Hepatocyte (in vitro differentiated cells): Measurements from ENCODE around the gene DYNC1I1. TPM values are rescaled to one million over a fixed set of nuclear protein-coding genes. Genes with fewer than 3 reads are reported as not detected.

Experiments
- DNase-seq: peaks from one replicate; pipeline ENCODE4 v3.0.0-alpha.2; 2016; ENCODE audit warnings: low spot score
- H2AFZ ChIP-seq: fragments of 200-600 bp; sonication (generic); 2 replicates; pipeline ENCODE4 v1.6.0; 2016; ENCODE audit warnings: antibody characterized with exemption, mild to moderate bottlenecking
- H3K27ac ChIP-seq: fragments of 200-600 bp; sonication (generic); 2 replicates; pipeline ENCODE4 v1.5.1; 2016; ENCODE audit warnings: mild to moderate bottlenecking
- H3K27me3 ChIP-seq: fragments of 200-600 bp; sonication (generic); 2 replicates; pipeline ENCODE4 v1.6.1; 2016
- H3K36me3 ChIP-seq: fragments of 200-600 bp; sonication (generic); replicated peaks from 2 replicates; pipeline ENCODE4 v1.5.1; 2016; ENCODE audit warnings: low read depth; ENCODE audit not compliant: insufficient read depth
- H3K4me1 ChIP-seq: fragments of 200-600 bp; sonication (generic); 2 replicates; pipeline ENCODE4 v1.5.1; 2016; ENCODE audit warnings: mild to moderate bottlenecking, moderate library complexity; ENCODE audit not compliant: insufficient read depth
- H3K4me2 ChIP-seq: fragments of 200-600 bp; sonication (generic); 2 replicates; pipeline ENCODE4 v1.6.0; 2016
- H3K4me3 ChIP-seq: fragments of 200-600 bp; sonication (generic); 2 replicates; pipeline ENCODE4 v1.5.1; 2016; ENCODE audit warnings: mild to moderate bottlenecking
- H3K79me2 ChIP-seq: fragments of 200-600 bp; sonication (generic); 2 replicates; pipeline ENCODE4 v1.6.0; 2017; ENCODE audit warnings: mild to moderate bottlenecking
- H3K9me2 ChIP-seq: fragments of 200-600 bp; sonication (generic); replicated peaks from 2 replicates; pipeline ENCODE4 v1.6.0; 2017; ENCODE audit warnings: mild to moderate bottlenecking; ENCODE audit not compliant: insufficient read depth
- H3K9me3 ChIP-seq: fragments of 200-600 bp; sonication (generic); 2 replicates; pipeline ENCODE4 v1.5.1; 2016; ENCODE audit warnings: low read depth, mild to moderate bottlenecking
- H4K20me1 ChIP-seq: fragments of 200-600 bp; sonication (generic); 2 replicates; pipeline ENCODE4 v1.6.0; 2016; ENCODE audit warnings: mild to moderate bottlenecking; ENCODE audit not compliant: insufficient read depth, poor library complexity, severe bottlenecking
- EZH2 ChIP-seq: fragments of 200-600 bp; sonication (generic); IDR thresholded peaks from 2 replicates; pipeline ENCODE4 v1.6.1; 2016; ENCODE audit warnings: antibody characterized with exemption, mild to moderate bottlenecking, borderline replicate concordance
- EZH2phosphoT487 ChIP-seq: fragments of 200-600 bp; sonication (generic); IDR thresholded peaks from one replicate; pipeline ENCODE4 v1.6.1; 2018; ENCODE audit warnings: antibody characterized with exemption, mild to moderate bottlenecking, low read depth, moderate library complexity; ENCODE audit not compliant: unreplicated experiment, severe bottlenecking
- WGBS: methylation state at CpG from one replicate; pipeline ENCODE4 v1.1.6; 2016; ENCODE audit warnings: low lambda C conversion rate; ENCODE audit errors: missing lambda C conversion rate; 5-methylcytosine and 5-hydroxymethylcytosine counted together
- polyA plus RNA-seq: library from polyadenylated mRNA; unstranded; fragments of >200 nt; fragmentation: Nextera tagmentation; extraction: Ambion mirVana; gene quantifications from 2 replicates; pipeline ENCODE4 v1.2.1, GENCODE V29; 2016
- total RNA-seq: library from RNA; depleted of rRNA; stranded (reverse); fragments of >200 nt; gene quantifications from 2 replicates; pipeline ENCODE4 v1.2.3, GENCODE V29; 2014
- TF ChIP-seq, protein P1 (sequence below): fragments of 200-600 bp; sonication (generic); IDR thresholded peaks from 2 replicates; pipeline ENCODE4 v1.5.1; 2016; ENCODE audit warnings: antibody characterized with exemption, mild to moderate bottlenecking; ENCODE audit not compliant: poor library complexity

Gene DYNC1I1
- total and polyA plus RNA-seq, 2 experiments from 2014 or later: 2.5 to 3.7 TPM

DNA sequence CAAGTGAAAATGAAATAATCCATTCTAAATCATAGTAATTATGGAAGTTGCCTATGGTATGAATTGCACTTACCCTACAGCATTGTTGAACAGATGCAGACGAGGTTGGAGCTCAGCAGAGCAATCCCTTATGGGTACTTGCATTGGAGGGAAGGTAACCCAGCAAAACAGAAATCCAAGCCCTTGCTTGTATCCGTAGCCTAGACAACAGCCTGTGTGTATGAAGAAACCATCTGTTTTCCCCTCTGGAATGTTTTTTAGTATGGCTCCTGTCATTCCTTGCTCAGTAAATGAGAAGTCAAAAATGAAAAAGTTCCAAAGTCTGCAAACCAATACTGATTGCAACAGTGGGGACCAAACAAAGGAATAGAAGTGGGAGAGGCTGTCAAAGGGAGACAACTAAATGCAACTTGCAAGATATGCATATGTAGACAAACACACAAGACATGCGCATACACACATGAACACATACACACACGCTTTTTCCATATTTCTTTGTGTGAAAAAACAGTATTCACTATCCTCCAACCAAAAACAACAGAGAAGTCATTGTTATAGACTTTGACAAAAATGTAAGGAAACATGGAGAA lies 260.8 kb downstream of the DYNC1I1 start:
- H3K4me2 ChIP-seq: no peak overlapping the region
- H3K36me3 ChIP-seq: no peaks in the 10 kb centered on the region
- no peaks in the 10 kb centered on the region for H3K27me3 ChIP-seq
- H2AFZ ChIP-seq: no peak overlapping the region
- no peaks in the 10 kb centered on the region for H3K9me3 ChIP-seq
- H3K4me3 ChIP-seq: no peak overlapping the region
- H3K4me1 ChIP-seq: no peaks in the 10 kb centered on the region
- WGBS: 82% methylated on average over 4 of the region's 4 CpGs
- no peaks in the 10 kb centered on the region for H3K9me2 ChIP-seq
- no peaks in the 10 kb centered on the region for H3K79me2 ChIP-seq
- DNase-seq: no peak
- no peaks in the 10 kb centered on the region for H4K20me1 ChIP-seq
- H3K27ac ChIP-seq: no peak overlapping the region
- TF ChIP-seq EZH2 (no peak), EZH2phosphoT487 (no peak)
- TF ChIP-seq, protein P1, sequence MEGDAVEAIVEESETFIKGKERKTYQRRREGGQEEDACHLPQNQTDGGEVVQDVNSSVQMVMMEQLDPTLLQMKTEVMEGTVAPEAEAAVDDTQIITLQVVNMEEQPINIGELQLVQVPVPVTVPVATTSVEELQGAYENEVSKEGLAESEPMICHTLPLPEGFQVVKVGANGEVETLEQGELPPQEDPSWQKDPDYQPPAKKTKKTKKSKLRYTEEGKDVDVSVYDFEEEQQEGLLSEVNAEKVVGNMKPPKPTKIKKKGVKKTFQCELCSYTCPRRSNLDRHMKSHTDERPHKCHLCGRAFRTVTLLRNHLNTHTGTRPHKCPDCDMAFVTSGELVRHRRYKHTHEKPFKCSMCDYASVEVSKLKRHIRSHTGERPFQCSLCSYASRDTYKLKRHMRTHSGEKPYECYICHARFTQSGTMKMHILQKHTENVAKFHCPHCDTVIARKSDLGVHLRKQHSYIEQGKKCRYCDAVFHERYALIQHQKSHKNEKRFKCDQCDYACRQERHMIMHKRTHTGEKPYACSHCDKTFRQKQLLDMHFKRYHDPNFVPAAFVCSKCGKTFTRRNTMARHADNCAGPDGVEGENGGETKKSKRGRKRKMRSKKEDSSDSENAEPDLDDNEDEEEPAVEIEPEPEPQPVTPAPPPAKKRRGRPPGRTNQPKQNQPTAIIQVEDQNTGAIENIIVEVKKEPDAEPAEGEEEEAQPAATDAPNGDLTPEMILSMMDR: no peak

DNA sequence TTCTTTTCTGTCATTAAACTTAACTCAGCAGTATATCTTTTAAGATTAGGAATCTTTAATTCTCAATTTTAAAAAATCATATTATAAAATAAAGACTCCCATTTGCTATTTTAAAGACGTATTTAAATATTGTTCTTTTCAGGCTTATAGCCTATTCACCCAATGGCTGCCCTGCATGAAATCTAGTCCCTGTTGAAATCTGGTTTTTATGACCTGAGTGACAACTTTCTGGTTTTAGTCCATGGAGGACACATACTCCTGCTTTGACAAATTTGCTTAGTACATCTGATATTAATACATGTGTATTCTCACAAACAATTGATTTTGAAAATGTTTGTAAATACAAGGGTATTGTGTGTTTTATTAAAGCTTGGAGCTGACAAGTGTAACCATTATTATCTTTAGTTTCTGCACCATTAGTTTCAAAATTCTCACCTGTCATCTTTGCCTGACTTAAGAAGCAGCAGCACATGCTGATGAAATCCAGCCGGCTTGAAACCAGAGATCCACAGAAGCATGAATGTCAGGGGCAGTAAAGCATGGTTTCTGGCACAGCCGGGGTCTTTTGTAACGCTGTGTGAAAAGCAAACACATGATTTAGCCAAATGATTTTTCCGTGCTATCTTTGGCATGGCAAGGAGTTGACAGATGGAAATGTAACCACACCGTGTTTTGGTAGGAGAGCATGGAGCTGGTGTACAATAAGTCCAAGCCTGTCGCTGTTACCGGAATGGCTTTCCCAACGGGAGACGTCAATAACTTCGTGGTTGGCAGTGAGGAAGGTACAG lies 262.8 kb downstream of the DYNC1I1 start:
- no peaks in the 10 kb centered on the region for H3K4me1 ChIP-seq
- H3K27me3 ChIP-seq: no peaks in the 10 kb centered on the region
- H3K36me3 ChIP-seq: no peaks in the 10 kb centered on the region
- H3K9me2 ChIP-seq: no peaks in the 10 kb centered on the region
- H3K4me3 ChIP-seq: no peak overlapping the region
- H4K20me1 ChIP-seq: no peaks in the 10 kb centered on the region
- no peak overlapping the region for H2AFZ ChIP-seq
- H3K9me3 ChIP-seq: no peaks in the 10 kb centered on the region
- H3K79me2 ChIP-seq: no peaks in the 10 kb centered on the region
- no peak for DNase-seq
- no peak overlapping the region for H3K27ac ChIP-seq
- 82% methylated on average over 11 of the region's 11 CpGs for WGBS
- no peak overlapping the region for H3K4me2 ChIP-seq
- no peak for TF ChIP-seq EZH2
- TF ChIP-seq EZH2phosphoT487: no peak
- TF ChIP-seq, protein P1: no peak

DNA sequence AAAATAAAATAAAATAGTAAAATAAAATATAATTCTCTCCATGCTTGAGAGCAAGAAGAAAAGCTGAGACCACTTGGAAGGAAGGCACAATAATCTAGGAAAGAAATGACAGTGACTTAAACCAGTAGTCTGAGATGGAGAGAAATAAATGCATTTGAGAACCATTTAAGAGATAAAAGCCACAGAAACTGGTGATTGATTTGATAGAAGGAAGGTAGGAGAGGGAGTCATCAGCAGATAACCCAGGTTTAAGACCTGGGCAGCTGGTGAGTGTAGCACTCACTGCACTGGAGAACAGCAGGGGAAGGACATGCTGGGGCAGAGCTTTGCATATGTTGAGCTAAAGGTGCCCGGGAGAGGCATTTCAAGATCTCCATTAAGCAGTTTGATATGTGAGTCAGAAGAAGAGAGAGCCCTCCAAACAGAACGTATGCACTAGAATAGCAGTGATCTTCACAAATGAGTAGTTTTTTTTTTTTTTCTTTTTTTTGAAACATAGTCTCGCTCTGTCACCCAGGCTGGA lies 268.0 kb downstream of the DYNC1I1 start:
- no peaks in the 10 kb centered on the region for H3K9me3 ChIP-seq
- no peak overlapping the region for H2AFZ ChIP-seq
- H3K27ac ChIP-seq: no peak overlapping the region
- H3K9me2 ChIP-seq: no peaks in the 10 kb centered on the region
- no peaks in the 10 kb centered on the region for H3K36me3 ChIP-seq
- TF ChIP-seq EZH2 (no peak), EZH2phosphoT487 (no peak)
- TF ChIP-seq, protein P1: no peak
- H3K4me1 ChIP-seq: no peaks in the 10 kb centered on the region
- no peak for DNase-seq
- H3K79me2 ChIP-seq: no peaks in the 10 kb centered on the region
- 75% methylated on average over 3 of the region's 3 CpGs for WGBS
- no peaks in the 10 kb centered on the region for H4K20me1 ChIP-seq
- H3K4me2 ChIP-seq: no peak overlapping the region
- no peaks in the 10 kb centered on the region for H3K27me3 ChIP-seq
- no peak overlapping the region for H3K4me3 ChIP-seq
